Measurements from ENCODE around the gene KCNH8.
"Not testable (repeated sequence)": the region's sequence is repeated elsewhere in the genome, so short reads cannot be mapped to it uniquely, and the experiment has no call there.

Gene KCNH8

GRCh38 chr3:19199131-19199530, 50.8 kb downstream of the KCNH8 start:
- H3K36me3 Mint-ChIP-seq (ENCODE audit: insufficient read depth) = no peaks in the 10 kb centered on the region

GRCh38 chr3:19202303-19202702, 54.0 kb downstream of the KCNH8 start:
- Mint-ChIP-seq H3K4me1 (ENCODE audit: low read depth in 2 of 2) (no peaks in the 10 kb centered on the region), H3K27me3 (no peaks in the 10 kb centered on the region), H3K9me3 (no peaks in the 10 kb centered on the region), H3K27ac (no peak overlapping the region), H3K36me3 (ENCODE audit: insufficient read depth) (no peaks in the 10 kb centered on the region), H3K4me3 (no peak overlapping the region)
- no peak for DNase-seq
- no peak for ATAC-seq (replicated peaks)

More at GRCh38 chr3:19199131-19199530, 50.8 kb downstream of the KCNH8 start:
- DNase-seq (no peak), ATAC-seq (replicated peaks) (no peak)
- H3K4me3 Mint-ChIP-seq = no peak overlapping the region
- H3K4me1 Mint-ChIP-seq (ENCODE audit: low read depth in 2 of 2) = no peaks in the 10 kb centered on the region
- no peaks in the 10 kb centered on the region for H3K9me3 Mint-ChIP-seq
- H3K27me3 Mint-ChIP-seq = no peaks in the 10 kb centered on the region
- no peak overlapping the region for H3K27ac Mint-ChIP-seq

- no peak overlapping the region for H3K4me3 Mint-ChIP-seq
- DNase-seq (no peak), ATAC-seq (replicated peaks) (no peak)
- H3K36me3 Mint-ChIP-seq (ENCODE audit: insufficient read depth) = no peaks in the 10 kb centered on the region
- no peak overlapping the region for H3K27ac Mint-ChIP-seq
- no peaks in the 10 kb centered on the region for H3K9me3 Mint-ChIP-seq
- H3K4me1 Mint-ChIP-seq (ENCODE audit: low read depth in 2 of 2) = no peaks in the 10 kb centered on the region
- no peaks in the 10 kb centered on the region for H3K27me3 Mint-ChIP-seq
Measured at GRCh38 chr3:19202754-19203153, 54.4 kb downstream of the KCNH8 start.

GRCh38 chr3:19206540-19206939, 58.2 kb downstream of the KCNH8 start:
- no peaks in the 10 kb centered on the region for H3K4me1 Mint-ChIP-seq (ENCODE audit: low read depth in 2 of 2)
- H3K27me3 Mint-ChIP-seq = no peaks in the 10 kb centered on the region
- no peaks in the 10 kb centered on the region for H3K36me3 Mint-ChIP-seq (ENCODE audit: insufficient read depth)
- no peak overlapping the region for H3K27ac Mint-ChIP-seq
- ATAC-seq (replicated peaks) (no peak), DNase-seq (no peak)
- no peaks in the 10 kb centered on the region for H3K9me3 Mint-ChIP-seq
- H3K4me3 Mint-ChIP-seq = no peak overlapping the region

- peaks cover 2% of the 10 kb centered on the region for H3K36me3 Mint-ChIP-seq (ENCODE audit: insufficient read depth)
- H3K4me3 Mint-ChIP-seq = no peak overlapping the region
- no peak overlapping the region for H3K27ac Mint-ChIP-seq
- no peaks in the 10 kb centered on the region for H3K9me3 Mint-ChIP-seq
- no peaks in the 10 kb centered on the region for H3K27me3 Mint-ChIP-seq
- DNase-seq (no peak), ATAC-seq (replicated peaks) (no peak)
- H3K4me1 Mint-ChIP-seq (ENCODE audit: low read depth in 2 of 2) = no peaks in the 10 kb centered on the region
Measured at GRCh38 chr3:19213603-19214220, 65.4 kb downstream of the KCNH8 start.

- H3K9me3 Mint-ChIP-seq = peaks cover 0 to 2% of the 10 kb centered on the region in 2 donors
- ATAC-seq (replicated peaks) (no peak), DNase-seq (no peak)
- H3K4me3 Mint-ChIP-seq = no peak overlapping the region
- no peaks in the 10 kb centered on the region for H3K27me3 Mint-ChIP-seq
- no peak overlapping the region for H3K27ac Mint-ChIP-seq
- H3K4me1 Mint-ChIP-seq (ENCODE audit: low read depth in 2 of 2) = no peaks in the 10 kb centered on the region
- H3K36me3 Mint-ChIP-seq (ENCODE audit: insufficient read depth) = peaks cover 2% of the 10 kb centered on the region
Measured at GRCh38 chr3:19215427-19215826, 67.1 kb downstream of the KCNH8 start.

GRCh38 chr3:19216669-19217337, 68.5 kb downstream of the KCNH8 start:
- no peak for DNase-seq

GRCh38 chr3:19220311-19220710, 72.0 kb downstream of the KCNH8 start:
- no peak overlapping the region for H3K4me3 Mint-ChIP-seq
- DNase-seq (no peak), ATAC-seq (replicated peaks) (no peak)
- peaks cover 2% of the 10 kb centered on the region for H3K36me3 Mint-ChIP-seq (ENCODE audit: insufficient read depth)
- H3K27me3 Mint-ChIP-seq = no peaks in the 10 kb centered on the region
- peaks cover 0 to 4% of the 10 kb centered on the region in 2 donors for H3K9me3 Mint-ChIP-seq
- no peak overlapping the region for H3K27ac Mint-ChIP-seq
- no peaks in the 10 kb centered on the region for H3K4me1 Mint-ChIP-seq (ENCODE audit: low read depth in 2 of 2)

More at GRCh38 chr3:19216669-19217337, 68.5 kb downstream of the KCNH8 start:
- no peak overlapping the region for H3K4me3 Mint-ChIP-seq
- H3K36me3 Mint-ChIP-seq (ENCODE audit: insufficient read depth) = peaks cover 2% of the 10 kb centered on the region
- H3K27ac Mint-ChIP-seq = no peak overlapping the region
- H3K9me3 Mint-ChIP-seq = peaks cover 0 to 4% of the 10 kb centered on the region in 2 donors
- ATAC-seq (replicated peaks) = no peak
- no peaks in the 10 kb centered on the region for H3K4me1 Mint-ChIP-seq (ENCODE audit: low read depth in 2 of 2)
- H3K27me3 Mint-ChIP-seq = no peaks in the 10 kb centered on the region

- DNase-seq (no peak), ATAC-seq (replicated peaks) (no peak)
Measured at GRCh38 chr3:19221081-19221480, 72.8 kb downstream of the KCNH8 start.

GRCh38 chr3:19226479-19226878, 78.2 kb downstream of the KCNH8 start:
- ATAC-seq (replicated peaks) (no peak), DNase-seq (no peak)
- no peaks in the 10 kb centered on the region for H3K4me1 Mint-ChIP-seq (ENCODE audit: low read depth in 2 of 2)
- no peak overlapping the region for H3K4me3 Mint-ChIP-seq
- H3K27ac Mint-ChIP-seq = no peak overlapping the region
- no peaks in the 10 kb centered on the region for H3K9me3 Mint-ChIP-seq
- no peaks in the 10 kb centered on the region for H3K36me3 Mint-ChIP-seq (ENCODE audit: insufficient read depth)
- H3K27me3 Mint-ChIP-seq = no peaks in the 10 kb centered on the region

More at GRCh38 chr3:19221081-19221480, 72.8 kb downstream of the KCNH8 start:
- Mint-ChIP-seq H3K27ac (no peak overlapping the region), H3K4me1 (ENCODE audit: low read depth in 2 of 2) (no peaks in the 10 kb centered on the region), H3K36me3 (ENCODE audit: insufficient read depth) (peaks cover 2% of the 10 kb centered on the region), H3K9me3 (peaks cover 0 to 4% of the 10 kb centered on the region in 2 donors), H3K4me3 (no peak overlapping the region), H3K27me3 (no peaks in the 10 kb centered on the region)

GRCh38 chr3:19228167-19228566, 79.9 kb downstream of the KCNH8 start:
- Mint-ChIP-seq H3K27ac (no peak overlapping the region), H3K27me3 (no peaks in the 10 kb centered on the region), H3K36me3 (ENCODE audit: insufficient read depth) (no peaks in the 10 kb centered on the region), H3K4me3 (no peak overlapping the region), H3K4me1 (ENCODE audit: low read depth in 2 of 2) (no peaks in the 10 kb centered on the region), H3K9me3 (no peaks in the 10 kb centered on the region)
- DNase-seq (no peak), ATAC-seq (replicated peaks) (no peak)

- Mint-ChIP-seq H3K9me3 (no peaks in the 10 kb centered on the region), H3K4me1 (ENCODE audit: low read depth in 2 of 2) (no peaks in the 10 kb centered on the region), H3K27me3 (no peaks in the 10 kb centered on the region), H3K36me3 (ENCODE audit: insufficient read depth) (no peaks in the 10 kb centered on the region), H3K27ac (no peak overlapping the region), H3K4me3 (no peak overlapping the region)
- no peak for ATAC-seq (replicated peaks)
- no peak for DNase-seq
Measured at GRCh38 chr3:19229086-19229485, 80.8 kb downstream of the KCNH8 start.

GRCh38 chr3:19229881-19230280, 81.6 kb downstream of the KCNH8 start:
- H3K27me3 Mint-ChIP-seq; H3K4me3 Mint-ChIP-seq; ATAC-seq (replicated peaks); H3K9me3 Mint-ChIP-seq; H3K4me1 Mint-ChIP-seq (ENCODE audit: low read depth in 2 of 2); DNase-seq; H3K27ac Mint-ChIP-seq; H3K36me3 Mint-ChIP-seq (ENCODE audit: insufficient read depth): not testable (repeated sequence)

- Mint-ChIP-seq H3K4me3 (no peak overlapping the region), H3K9me3 (peaks cover 0 to 2% of the 10 kb centered on the region in 2 donors), H3K27ac (no peak overlapping the region), H3K4me1 (ENCODE audit: low read depth in 2 of 2) (no peaks in the 10 kb centered on the region), H3K36me3 (ENCODE audit: insufficient read depth) (no peaks in the 10 kb centered on the region), H3K27me3 (no peaks in the 10 kb centered on the region)
- ATAC-seq (replicated peaks) = no peak
- DNase-seq = no peak
Measured at GRCh38 chr3:19231792-19232461, 83.6 kb downstream of the KCNH8 start.
